ENCODE data around the gene LTBP1.

Gene LTBP1

GRCh38 chr2:33001823-33002222, 55.1 kb downstream of the LTBP1 start:
- Histone ChIP-seq H3K4me3 (ENCODE audit: low read depth, low read length) (no peak overlapping the region), H2AK5ac (ENCODE audit: low read length) (no peak overlapping the region), H3K36me3 (ENCODE audit: control insufficient read depth in 1 of 2, insufficient read depth in 2 of 2, low read length in 2 of 2) (no peaks in the 10 kb centered on the region), H3K23ac (ENCODE audit: low read length) (no peak overlapping the region), H2BK5ac (ENCODE audit: low read depth, low read length, poor library complexity) (no peak overlapping the region), H3K14ac (ENCODE audit: low read length) (no peak overlapping the region), H3K9me3 (ENCODE audit: insufficient read depth, low read depth, low read length) (peaks cover 2% of the 10 kb centered on the region), H2AFZ (ENCODE audit: insufficient read depth, low read length, poor library complexity) (no peak overlapping the region), H2BK12ac (ENCODE audit: low read length) (no peak overlapping the region), H4K12ac (ENCODE audit: low read depth, low read length) (no peak overlapping the region), H3K27ac (ENCODE audit: low read depth, low read length) (no peak overlapping the region), H3K27me3 (ENCODE audit: insufficient read depth, low read length) (no peaks in the 10 kb centered on the region), H3K4me2 (ENCODE audit: low read length) (no peak overlapping the region), H3K79me1 (ENCODE audit: low read length) (no peaks in the 10 kb centered on the region), H3K4ac (ENCODE audit: low read depth, low read length) (no peak overlapping the region), H2BK120ac (ENCODE audit: insufficient read depth, low read length, poor library complexity) (no peak overlapping the region), H4K91ac (ENCODE audit: low read depth, low read length) (no peak overlapping the region), H3K79me2 (ENCODE audit: control insufficient read depth, insufficient read depth, low read length, poor library complexity) (no peaks in the 10 kb centered on the region), H4K8ac (ENCODE audit: low read depth, low read length) (no peak overlapping the region), H3K9ac (ENCODE audit: low read length) (no peak overlapping the region), H3K4me1 (ENCODE audit: control insufficient read depth in 1 of 2, insufficient read depth in 2 of 2, low read length in 2 of 2) (peaks cover 0 to 5% of the 10 kb centered on the region in 2 experiments), H3K18ac (ENCODE audit: low read length) (no peak overlapping the region)
- no peak for DNase-seq
- WGBS (ENCODE audit: extremely low coverage, insufficient coverage, insufficient read length) = no CpG with 5 or more reads among the region's 1 CpG

GRCh38 chr2:33002863-33003262, 56.1 kb downstream of the LTBP1 start:
- H3K9me3 ChIP-seq (ENCODE audit: insufficient read depth, low read depth, low read length) = peaks cover 2% of the 10 kb centered on the region
- WGBS (ENCODE audit: extremely low coverage, insufficient coverage, insufficient read length) = no CpG with 5 or more reads among the region's 11 CpGs

GRCh38 chr2:33005057-33005456, 58.3 kb downstream of the LTBP1 start:
- Histone ChIP-seq H2BK5ac (ENCODE audit: low read depth, low read length, poor library complexity) (no peak overlapping the region), H3K4me3 (ENCODE audit: low read depth, low read length) (no peak overlapping the region), H3K4ac (ENCODE audit: low read depth, low read length) (no peak overlapping the region), H2BK12ac (ENCODE audit: low read length) (no peak overlapping the region), H3K9ac (ENCODE audit: low read length) (no peak overlapping the region), H4K12ac (ENCODE audit: low read depth, low read length) (no peak overlapping the region), H2AK5ac (ENCODE audit: low read length) (no peak overlapping the region), H2AFZ (ENCODE audit: insufficient read depth, low read length, poor library complexity) (no peak overlapping the region), H4K91ac (ENCODE audit: low read depth, low read length) (no peak overlapping the region), H3K79me1 (ENCODE audit: low read length) (no peaks in the 10 kb centered on the region), H3K23ac (ENCODE audit: low read length) (no peak overlapping the region), H3K36me3 (ENCODE audit: control insufficient read depth in 1 of 2, insufficient read depth in 2 of 2, low read length in 2 of 2) (no peaks in the 10 kb centered on the region), H3K9me3 (ENCODE audit: insufficient read depth, low read depth, low read length) (peaks cover 2% of the 10 kb centered on the region), H2BK120ac (ENCODE audit: insufficient read depth, low read length, poor library complexity) (no peak overlapping the region), H3K14ac (ENCODE audit: low read length) (no peak overlapping the region), H3K79me2 (ENCODE audit: control insufficient read depth, insufficient read depth, low read length, poor library complexity) (no peaks in the 10 kb centered on the region), H4K8ac (ENCODE audit: low read depth, low read length) (no peak overlapping the region), H3K4me1 (ENCODE audit: control insufficient read depth in 1 of 2, insufficient read depth in 2 of 2, low read length in 2 of 2) (peaks cover 0 to 3% of the 10 kb centered on the region in 2 experiments), H3K18ac (ENCODE audit: low read length) (no peak overlapping the region), H3K27me3 (ENCODE audit: insufficient read depth, low read length) (no peaks in the 10 kb centered on the region), H3K27ac (ENCODE audit: low read depth, low read length) (no peak overlapping the region), H3K4me2 (ENCODE audit: low read length) (no peak overlapping the region)
- no CpG with 5 or more reads among the region's 2 CpGs for WGBS (ENCODE audit: extremely low coverage, insufficient coverage, insufficient read length)
- no peak for DNase-seq

More at GRCh38 chr2:33002863-33003262, 56.1 kb downstream of the LTBP1 start:
- Histone ChIP-seq H2BK5ac (ENCODE audit: low read depth, low read length, poor library complexity) (no peak overlapping the region), H3K27me3 (ENCODE audit: insufficient read depth, low read length) (no peaks in the 10 kb centered on the region), H4K91ac (ENCODE audit: low read depth, low read length) (no peak overlapping the region), H3K9ac (ENCODE audit: low read length) (no peak overlapping the region), H4K12ac (ENCODE audit: low read depth, low read length) (no peak overlapping the region), H2BK12ac (ENCODE audit: low read length) (no peak overlapping the region), H2AFZ (ENCODE audit: insufficient read depth, low read length, poor library complexity) (no peak overlapping the region), H3K27ac (ENCODE audit: low read depth, low read length) (no peak overlapping the region), H3K14ac (ENCODE audit: low read length) (no peak overlapping the region), H4K8ac (ENCODE audit: low read depth, low read length) (no peak overlapping the region), H3K79me2 (ENCODE audit: control insufficient read depth, insufficient read depth, low read length, poor library complexity) (no peaks in the 10 kb centered on the region), H3K4ac (ENCODE audit: low read depth, low read length) (no peak overlapping the region), H3K18ac (ENCODE audit: low read length) (no peak overlapping the region), H3K36me3 (ENCODE audit: control insufficient read depth in 1 of 2, insufficient read depth in 2 of 2, low read length in 2 of 2) (no peaks in the 10 kb centered on the region), H2BK120ac (ENCODE audit: insufficient read depth, low read length, poor library complexity) (no peak overlapping the region), H3K23ac (ENCODE audit: low read length) (no peak overlapping the region), H3K4me3 (ENCODE audit: low read depth, low read length) (no peak overlapping the region), H2AK5ac (ENCODE audit: low read length) (no peak overlapping the region), H3K79me1 (ENCODE audit: low read length) (no peaks in the 10 kb centered on the region), H3K4me2 (ENCODE audit: low read length) (no peak overlapping the region), H3K4me1 (ENCODE audit: control insufficient read depth in 1 of 2, insufficient read depth in 2 of 2, low read length in 2 of 2) (peaks cover 0 to 5% of the 10 kb centered on the region in 2 experiments)
- no peak for DNase-seq

- Histone ChIP-seq H3K27me3 (ENCODE audit: insufficient read depth, low read length) (no peaks in the 10 kb centered on the region), H3K4me3 (ENCODE audit: low read depth, low read length) (no peak overlapping the region), H2BK5ac (ENCODE audit: low read depth, low read length, poor library complexity) (no peak overlapping the region), H3K79me2 (ENCODE audit: control insufficient read depth, insufficient read depth, low read length, poor library complexity) (no peaks in the 10 kb centered on the region), H3K4me2 (ENCODE audit: low read length) (no peak overlapping the region), H4K12ac (ENCODE audit: low read depth, low read length) (no peak overlapping the region), H3K79me1 (ENCODE audit: low read length) (no peaks in the 10 kb centered on the region), H3K4me1 (ENCODE audit: control insufficient read depth in 1 of 2, insufficient read depth in 2 of 2, low read length in 2 of 2) (peaks cover 0 to 2% of the 10 kb centered on the region in 2 experiments), H3K27ac (ENCODE audit: low read depth, low read length) (no peak overlapping the region), H3K36me3 (ENCODE audit: control insufficient read depth in 1 of 2, insufficient read depth in 2 of 2, low read length in 2 of 2) (no peaks in the 10 kb centered on the region), H2BK12ac (ENCODE audit: low read length) (no peak overlapping the region), H2AFZ (ENCODE audit: insufficient read depth, low read length, poor library complexity) (no peak overlapping the region), H3K18ac (ENCODE audit: low read length) (no peak overlapping the region), H3K9me3 (ENCODE audit: insufficient read depth, low read depth, low read length) (no peaks in the 10 kb centered on the region), H2AK5ac (ENCODE audit: low read length) (no peak overlapping the region), H4K8ac (ENCODE audit: low read depth, low read length) (no peak overlapping the region), H3K23ac (ENCODE audit: low read length) (no peak overlapping the region), H3K4ac (ENCODE audit: low read depth, low read length) (no peak overlapping the region), H4K91ac (ENCODE audit: low read depth, low read length) (no peak overlapping the region), H2BK120ac (ENCODE audit: insufficient read depth, low read length, poor library complexity) (no peak overlapping the region), H3K14ac (ENCODE audit: low read length) (no peak overlapping the region), H3K9ac (ENCODE audit: low read length) (no peak overlapping the region)
- WGBS (ENCODE audit: extremely low coverage, insufficient coverage, insufficient read length) = no CpG with 5 or more reads among the region's 1 CpG
- DNase-seq = no peak
Observed at GRCh38 chr2:33008716-33009115, 62.0 kb downstream of the LTBP1 start.
